Psoas muscle (tissue), 8 donors: Measurements from ENCODE around the gene NOTUM. TPM values are rescaled to one million over a fixed set of nuclear protein-coding genes. Genes with fewer than 3 reads are reported as not detected.

Source experiments
- ATAC-seq, 4 donors: fragments of 200-7000 bp; cut with Tn5 transposase; one replicate each; pipeline ENCODE4 v1.9.1; 2020; ENCODE audit warnings: moderate library complexity in 3 of 4, mild to moderate bottlenecking in 2 of 4
- DNase-seq, 2 donors: peaks; one replicate each; pipeline ENCODE4 v3.0.0-alpha.2; 2020
- H3K27ac ChIP-seq: fragments of 200-600 bp; one replicate; pipeline ENCODE4 v1.8.0; 2022
- H3K27me3 ChIP-seq, 3 donors: fragments of 200-600 bp in 1 of 3; one replicate each; pipeline versions ENCODE4 v1.6.1 to v1.8.0; 2013 to 2022; ENCODE audit warnings: low read length in 2 of 3, mild to moderate bottlenecking in 2 of 3, moderate library complexity in 1 of 3; ENCODE audit not compliant: insufficient read depth in 3 of 3
- H3K36me3 ChIP-seq, 2 donors: fragments of 200-600 bp in 1 of 2; one replicate each; pipeline versions ENCODE4 v1.6.1 to v1.8.0; 2013 to 2022; ENCODE audit warnings: low read depth in 1 of 2, mild to moderate bottlenecking in 1 of 2, moderate library complexity in 1 of 2; ENCODE audit not compliant: insufficient read depth in 1 of 2
- H3K4me1 ChIP-seq: fragments of 200-600 bp; one replicate; pipeline ENCODE4 v1.8.0; 2022
- H3K4me3 ChIP-seq: fragments of 200-600 bp; one replicate; pipeline ENCODE4 v1.8.0; 2022; ENCODE audit warnings: mild to moderate bottlenecking
- H3K9me3 ChIP-seq: fragments of 200-600 bp; one replicate; pipeline ENCODE4 v1.8.0; 2022
- WGBS, 3 donors: extraction: QIAGEN DNeasy Blood & Tissue Kit; methylation state at CpG; one replicate each; pipeline versions ENCODE4 v1.1.6 to v1.1.7; 2013; 5-methylcytosine and 5-hydroxymethylcytosine counted together
- intact Hi-C, 2 donors: fragments of 100-400 bp; cut with DNase I; formaldehyde crosslinking; loops; one replicate each; pipeline versions ENCODE4 v1.11.0 to v1.14.2; 2022
- polyA plus RNA-seq, 3 donors: library from polyadenylated mRNA; stranded (reverse); fragments of 200-250 nt; gene quantifications; one replicate each; pipeline ENCODE4 v1.2.3, GENCODE V29; 2013
- total RNA-seq, 4 donors: library from RNA; stranded (reverse); fragmentation: NEBNext Ultra II Directional in 2 of 4; extraction: Animal tissue kit (Norgen Biotek cat#: 25700) in 2 of 4; gene quantifications; one replicate each; pipeline versions ENCODE4 v1.2.1 to v1.2.4, GENCODE V29; 2021 to 2023
- TF ChIP-seq, protein P1 (sequence below): fragments of 200-600 bp; IDR thresholded peaks from one replicate; pipeline ENCODE4 v1.8.0; 2022; ENCODE audit warnings: antibody characterized with exemption
- donor health status: healthy with polysubstance abuse.
- donor health status: DM: no; HTN: no; CAD: no; lungs with moderate emphysema.
- donor health status: Bipolar disorder and iron deficiency.
- donor health status: healthy.
- donor health status: DM: yes; HTN: yes; CAD: no.
- donor health status: DM: no; HTN: no; CAD: no.
- donor health status: DM: no; HTN: no; CAD: no.
- donor health status: DM: yes; HTN: yes; CAD: no.

Gene NOTUM
- total and polyA plus RNA-seq, 7 donors: 0.25 to 1.9 (median 0.92) TPM

DNA sequence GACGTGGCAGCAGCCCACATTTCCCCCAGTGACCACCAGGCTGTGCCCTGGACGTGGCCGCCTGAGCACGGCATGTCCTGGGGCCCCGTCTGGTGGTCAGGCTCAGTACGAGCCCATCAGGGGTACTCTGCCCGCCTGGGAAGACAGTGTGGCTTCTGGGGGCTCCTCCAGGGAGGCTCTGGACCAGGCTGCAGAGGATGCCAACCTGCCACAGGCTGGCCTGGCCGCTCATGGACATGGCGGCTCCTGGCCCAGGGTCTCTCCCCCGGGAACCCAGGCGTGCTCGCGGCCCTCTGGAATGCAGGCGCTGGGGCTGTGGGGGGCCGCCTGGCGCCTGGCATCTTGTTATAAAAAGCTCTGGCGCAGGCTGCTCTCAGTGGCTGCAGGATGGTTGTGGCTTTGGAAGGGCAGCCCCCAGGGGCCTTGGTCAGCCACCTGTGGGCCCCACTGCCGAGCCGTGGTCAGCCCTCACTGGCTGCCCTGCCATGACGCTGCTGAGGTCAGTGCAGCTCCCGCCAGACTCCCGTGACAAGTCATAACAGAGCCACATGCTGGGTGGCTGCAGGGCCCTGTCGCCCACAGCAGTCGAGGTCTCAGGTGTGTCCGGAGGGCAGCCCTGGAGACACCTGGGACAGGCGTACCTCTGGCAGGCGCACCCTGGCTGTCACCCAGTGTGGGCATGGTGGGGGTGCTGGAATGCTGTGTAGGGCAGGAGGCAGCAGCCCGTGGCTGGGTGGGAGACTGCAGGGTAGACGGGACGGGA is 46.7 kb upstream of the NOTUM start:
- WGBS, 3 donors: 55 to 79% (median 69%) methylated on average over 27 to 30 of the region's 30 CpGs
- H3K4me3 ChIP-seq: no peak overlapping the region
- no peak for DNase-seq
- ATAC-seq: no peak
- peaks cover 0 to 33% of the 10 kb centered on the region in 2 donors for H3K36me3 ChIP-seq
- no peak overlapping the region for H3K27ac ChIP-seq
- peaks cover 22% of the 10 kb centered on the region for H3K4me1 ChIP-seq
- no peaks in the 10 kb centered on the region for H3K27me3 ChIP-seq
- H3K9me3 ChIP-seq: no peaks in the 10 kb centered on the region
- TF ChIP-seq, protein P1, sequence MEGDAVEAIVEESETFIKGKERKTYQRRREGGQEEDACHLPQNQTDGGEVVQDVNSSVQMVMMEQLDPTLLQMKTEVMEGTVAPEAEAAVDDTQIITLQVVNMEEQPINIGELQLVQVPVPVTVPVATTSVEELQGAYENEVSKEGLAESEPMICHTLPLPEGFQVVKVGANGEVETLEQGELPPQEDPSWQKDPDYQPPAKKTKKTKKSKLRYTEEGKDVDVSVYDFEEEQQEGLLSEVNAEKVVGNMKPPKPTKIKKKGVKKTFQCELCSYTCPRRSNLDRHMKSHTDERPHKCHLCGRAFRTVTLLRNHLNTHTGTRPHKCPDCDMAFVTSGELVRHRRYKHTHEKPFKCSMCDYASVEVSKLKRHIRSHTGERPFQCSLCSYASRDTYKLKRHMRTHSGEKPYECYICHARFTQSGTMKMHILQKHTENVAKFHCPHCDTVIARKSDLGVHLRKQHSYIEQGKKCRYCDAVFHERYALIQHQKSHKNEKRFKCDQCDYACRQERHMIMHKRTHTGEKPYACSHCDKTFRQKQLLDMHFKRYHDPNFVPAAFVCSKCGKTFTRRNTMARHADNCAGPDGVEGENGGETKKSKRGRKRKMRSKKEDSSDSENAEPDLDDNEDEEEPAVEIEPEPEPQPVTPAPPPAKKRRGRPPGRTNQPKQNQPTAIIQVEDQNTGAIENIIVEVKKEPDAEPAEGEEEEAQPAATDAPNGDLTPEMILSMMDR: no peak
- intact Hi-C loops: no loop called here

DNA sequence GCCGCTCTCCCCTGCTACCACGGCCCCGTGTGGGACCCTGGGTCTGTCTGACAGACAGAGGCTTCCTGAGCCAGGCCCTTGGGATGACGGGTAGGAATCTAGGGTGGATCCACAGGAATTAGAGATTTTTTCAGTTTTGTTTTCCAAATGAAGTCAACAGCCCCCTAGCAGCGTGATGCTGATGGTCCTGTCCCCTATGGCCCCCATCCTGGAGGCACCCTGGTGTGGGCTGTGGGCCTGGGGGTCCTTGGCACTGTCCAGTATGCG is 46.2 kb upstream of the NOTUM start:
- Histone ChIP-seq H3K4me1 (peaks cover 28% of the 10 kb centered on the region), H3K27ac (no peak overlapping the region), H3K36me3 (peaks cover 0 to 29% of the 10 kb centered on the region in 2 donors), H3K4me3 (no peak overlapping the region), H3K9me3 (no peaks in the 10 kb centered on the region), H3K27me3 (no peaks in the 10 kb centered on the region)
- ATAC-seq (no peak), DNase-seq (no peak)
- intact Hi-C loops: no loop called here
- WGBS, 3 donors: 78 to 85% (median 83%) methylated on average over 6 of the region's 6 CpGs
- TF ChIP-seq, protein P1: no peak

DNA sequence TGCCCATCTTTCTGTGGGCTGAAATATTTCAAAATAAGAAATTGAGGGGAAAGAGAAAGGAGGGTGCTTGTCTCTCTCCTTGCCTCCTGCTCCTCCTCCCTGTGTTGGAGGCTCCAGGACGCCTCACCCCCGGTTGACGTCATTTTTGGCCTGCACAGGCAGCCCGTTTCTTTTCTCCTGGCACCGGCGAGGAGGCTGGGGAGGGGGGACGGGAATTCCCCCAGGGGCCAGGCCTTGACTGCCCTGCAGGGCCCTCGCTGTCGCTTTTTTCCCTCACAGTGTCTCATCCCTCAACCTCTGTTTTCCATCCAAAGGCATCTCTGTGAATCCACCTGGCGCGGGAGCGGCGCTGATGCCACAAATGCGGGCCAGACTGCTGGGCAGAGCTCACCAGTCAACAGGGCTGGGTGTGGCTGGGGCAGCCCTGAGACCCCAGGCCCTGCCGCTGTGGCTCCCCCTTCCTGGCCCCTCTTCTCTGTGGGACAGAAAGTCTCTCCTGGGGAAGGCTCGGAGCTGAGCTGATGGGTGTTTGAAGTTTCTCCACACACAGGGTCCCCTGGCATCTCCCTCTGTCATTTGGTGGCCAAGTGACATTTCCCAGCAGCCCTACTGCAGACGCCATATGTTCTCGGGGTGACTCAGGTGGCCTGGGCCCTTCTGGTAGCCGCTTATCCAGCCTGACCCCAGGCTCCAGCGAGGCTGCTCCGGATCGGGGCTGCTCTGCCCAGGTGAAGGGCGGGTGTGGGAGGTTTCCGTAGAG is 45.7 kb upstream of the NOTUM start:
- H3K9me3 ChIP-seq: no peaks in the 10 kb centered on the region
- peaks cover 33% of the 10 kb centered on the region for H3K4me1 ChIP-seq
- WGBS, 3 donors: 64 to 69% (median 64%) methylated on average over 23 to 24 of the region's 24 CpGs
- H3K4me3 ChIP-seq: no peak overlapping the region
- TF ChIP-seq, protein P1: no peak
- no peak overlapping the region for H3K27ac ChIP-seq
- ATAC-seq: no peak
- no peaks in the 10 kb centered on the region for H3K27me3 ChIP-seq
- intact Hi-C loops: no loop called here
- DNase-seq: no peak
- H3K36me3 ChIP-seq: peaks cover 0 to 24% of the 10 kb centered on the region in 2 donors

DNA sequence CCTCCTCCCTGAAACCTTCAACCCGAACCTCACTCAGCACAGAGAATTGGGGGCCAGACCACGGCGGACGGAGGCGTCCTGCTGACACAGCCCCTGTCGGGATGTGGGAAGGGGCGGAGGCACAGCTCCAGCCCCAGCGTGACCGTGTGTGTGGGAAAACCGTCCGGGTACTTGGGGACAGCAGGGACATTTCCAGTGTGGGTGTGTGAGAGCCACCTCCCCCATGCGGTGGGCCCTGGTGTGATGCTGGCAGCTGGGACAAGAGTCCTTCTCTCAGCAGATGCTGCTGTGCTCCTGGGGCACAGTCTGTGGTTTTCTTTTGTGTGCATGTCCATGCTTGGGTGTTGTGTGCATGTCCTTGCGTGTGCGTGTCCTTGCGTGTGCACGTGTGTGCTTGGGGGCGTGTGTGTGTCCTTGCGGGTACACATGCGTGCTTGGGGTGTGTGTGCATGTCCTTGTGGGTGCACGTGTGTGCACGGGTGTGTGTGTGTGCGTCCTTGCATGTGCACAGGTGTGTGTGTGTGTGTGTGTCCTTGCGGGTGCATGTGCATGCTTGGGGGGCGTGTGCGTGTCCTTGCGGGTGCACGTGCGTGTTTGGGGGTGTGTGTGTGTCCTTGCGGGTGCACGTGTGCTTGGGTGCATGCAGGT is 44.8 kb upstream of the NOTUM start:
- TF ChIP-seq, protein P1: no peak
- ATAC-seq: no peak
- peaks cover 41% of the 10 kb centered on the region for H3K4me1 ChIP-seq

More for the DNA sequence above, 44.8 kb upstream of the NOTUM start:
- Histone ChIP-seq H3K27ac (no peak overlapping the region), H3K27me3 (no peaks in the 10 kb centered on the region), H3K36me3 (peaks cover 0 to 17% of the 10 kb centered on the region in 2 donors), H3K4me3 (no peak overlapping the region), H3K9me3 (no peaks in the 10 kb centered on the region)
- intact Hi-C loops: no loop called here
- whole genome bisulfite sequencing, 3 donors: 81 to 88% (median 81%) methylated on average over 29 to 30 of the region's 30 CpGs
- DNase-seq: no peak
